Coronary artery (tissue), 2 donors: ENCODE data around the gene WASF1.

Experiments used
- DNase-seq: peaks from one replicate; pipeline ENCODE4 v3.0.0-alpha.2; 2017; ENCODE audit warnings: low spot score
- H3K27ac ChIP-seq, 2 donors: fragments of 200-600 bp; sonication (generic); one replicate each; pipeline ENCODE4 v1.5.1; 2016 to 2019
- H3K4me3 ChIP-seq: fragments of 200-600 bp; sonication (generic); 2 replicates; pipeline ENCODE4 v1.5.1; 2016; ENCODE audit warnings: mild to moderate bottlenecking, moderate library complexity
- TF ChIP-seq, protein P1 (sequence below): fragments of 200-600 bp; sonication (generic); IDR thresholded peaks from one replicate; pipeline ENCODE4 v1.5.1; 2019; ENCODE audit warnings: antibody characterized with exemption

Gene WASF1

DNA sequence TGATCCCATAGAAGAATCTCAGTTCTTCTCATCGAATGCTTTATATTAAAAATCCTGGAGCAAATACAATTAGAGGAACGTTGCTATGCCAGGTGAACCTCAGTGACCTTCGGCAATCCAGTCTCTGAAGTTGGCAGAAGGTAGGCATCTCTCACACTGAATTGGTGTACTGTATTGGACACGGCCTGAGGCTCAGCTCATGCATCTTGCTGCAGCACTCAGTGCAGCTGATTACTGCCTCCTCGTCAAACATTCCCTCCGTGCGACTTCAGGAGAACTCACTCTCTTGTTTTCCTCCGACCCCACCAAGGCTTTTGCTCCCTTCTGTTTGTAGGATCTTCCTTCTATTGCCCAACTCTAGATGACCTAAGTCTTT lies 110.9 kb downstream of the WASF1 start:
- no peak overlapping the region for H3K4me3 ChIP-seq
- no peak for DNase-seq
- no peak overlapping the region for H3K27ac ChIP-seq
- TF ChIP-seq, protein P1, sequence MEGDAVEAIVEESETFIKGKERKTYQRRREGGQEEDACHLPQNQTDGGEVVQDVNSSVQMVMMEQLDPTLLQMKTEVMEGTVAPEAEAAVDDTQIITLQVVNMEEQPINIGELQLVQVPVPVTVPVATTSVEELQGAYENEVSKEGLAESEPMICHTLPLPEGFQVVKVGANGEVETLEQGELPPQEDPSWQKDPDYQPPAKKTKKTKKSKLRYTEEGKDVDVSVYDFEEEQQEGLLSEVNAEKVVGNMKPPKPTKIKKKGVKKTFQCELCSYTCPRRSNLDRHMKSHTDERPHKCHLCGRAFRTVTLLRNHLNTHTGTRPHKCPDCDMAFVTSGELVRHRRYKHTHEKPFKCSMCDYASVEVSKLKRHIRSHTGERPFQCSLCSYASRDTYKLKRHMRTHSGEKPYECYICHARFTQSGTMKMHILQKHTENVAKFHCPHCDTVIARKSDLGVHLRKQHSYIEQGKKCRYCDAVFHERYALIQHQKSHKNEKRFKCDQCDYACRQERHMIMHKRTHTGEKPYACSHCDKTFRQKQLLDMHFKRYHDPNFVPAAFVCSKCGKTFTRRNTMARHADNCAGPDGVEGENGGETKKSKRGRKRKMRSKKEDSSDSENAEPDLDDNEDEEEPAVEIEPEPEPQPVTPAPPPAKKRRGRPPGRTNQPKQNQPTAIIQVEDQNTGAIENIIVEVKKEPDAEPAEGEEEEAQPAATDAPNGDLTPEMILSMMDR, result no peak

DNA sequence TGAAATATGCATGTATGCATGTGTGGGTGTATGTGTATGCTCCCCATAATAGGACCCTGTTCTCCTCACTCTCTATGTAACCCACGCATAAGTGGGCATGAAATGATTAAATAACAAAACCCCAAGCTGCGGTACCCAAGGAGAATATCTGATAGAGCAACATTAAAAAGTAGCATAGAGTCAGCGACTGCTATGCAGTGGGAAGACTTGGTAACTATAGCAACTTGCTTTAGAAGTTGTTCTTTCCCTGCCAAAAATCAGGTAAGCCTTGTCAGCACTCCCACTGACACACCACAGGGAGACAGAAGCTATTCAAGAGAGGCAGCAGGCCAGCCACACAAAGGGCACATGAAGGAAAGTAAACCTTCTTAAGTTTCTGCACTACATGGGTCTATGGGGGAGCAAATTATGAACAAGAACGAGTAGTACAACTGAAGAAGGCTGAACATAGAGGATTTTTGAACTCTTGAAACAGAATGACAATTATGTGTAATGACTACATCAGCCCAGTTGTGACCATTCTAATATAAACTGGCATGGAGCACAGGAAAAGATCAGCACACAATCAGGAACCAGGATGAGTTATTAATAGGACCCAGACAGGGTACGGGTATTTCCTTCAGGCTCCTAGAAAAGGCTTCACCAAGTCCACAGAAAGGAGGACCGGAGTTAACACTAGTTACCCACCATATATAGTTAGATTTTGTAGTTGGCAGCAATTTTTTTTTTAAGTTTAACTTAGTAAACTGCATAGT lies 111.5 kb downstream of the WASF1 start:
- TF ChIP-seq, protein P1, result no peak
- Histone ChIP-seq H3K4me3 (no peak overlapping the region), H3K27ac (no peak overlapping the region)
- no peak for DNase-seq

DNA sequence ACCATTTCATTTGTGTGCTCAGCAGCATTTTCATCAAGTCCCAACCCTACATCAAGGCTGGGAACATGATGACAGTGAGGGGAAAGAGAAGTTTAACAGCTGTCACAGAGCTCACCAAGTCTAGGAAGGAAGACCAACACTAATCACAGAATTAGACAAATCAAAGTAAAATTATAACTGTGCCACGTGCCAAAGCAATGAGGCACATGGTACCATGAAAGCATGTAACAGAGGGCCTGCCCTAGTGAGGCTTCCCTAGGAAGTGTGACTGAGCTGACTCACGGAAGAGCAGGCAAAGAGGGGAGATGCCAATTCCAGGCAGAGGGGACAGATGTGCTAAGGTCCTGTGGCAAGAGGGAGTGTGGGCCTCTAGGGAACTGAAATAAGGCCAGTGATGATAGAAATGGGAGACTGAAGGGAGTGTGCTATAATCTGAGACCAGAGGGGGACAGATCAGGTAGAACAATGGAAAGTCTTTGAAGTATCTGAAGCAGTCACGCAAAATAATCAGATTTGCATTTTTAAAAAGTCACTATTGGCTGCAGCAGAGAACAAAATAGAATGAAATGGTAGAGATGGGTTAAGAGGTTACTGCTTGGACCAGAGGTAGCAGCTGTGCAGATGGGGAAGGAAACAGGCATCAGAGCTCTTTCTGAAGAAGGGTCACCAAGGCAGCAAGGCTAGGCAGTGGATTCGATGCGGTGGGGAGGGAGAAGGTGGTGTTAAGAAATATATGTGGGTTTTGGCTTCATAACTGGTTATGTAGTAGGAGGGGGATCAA lies 114.5 kb downstream of the WASF1 start:
- TF ChIP-seq, protein P1, result no peak
- Histone ChIP-seq H3K27ac (no peak overlapping the region), H3K4me3 (no peak overlapping the region)
- DNase-seq, result no peak

DNA sequence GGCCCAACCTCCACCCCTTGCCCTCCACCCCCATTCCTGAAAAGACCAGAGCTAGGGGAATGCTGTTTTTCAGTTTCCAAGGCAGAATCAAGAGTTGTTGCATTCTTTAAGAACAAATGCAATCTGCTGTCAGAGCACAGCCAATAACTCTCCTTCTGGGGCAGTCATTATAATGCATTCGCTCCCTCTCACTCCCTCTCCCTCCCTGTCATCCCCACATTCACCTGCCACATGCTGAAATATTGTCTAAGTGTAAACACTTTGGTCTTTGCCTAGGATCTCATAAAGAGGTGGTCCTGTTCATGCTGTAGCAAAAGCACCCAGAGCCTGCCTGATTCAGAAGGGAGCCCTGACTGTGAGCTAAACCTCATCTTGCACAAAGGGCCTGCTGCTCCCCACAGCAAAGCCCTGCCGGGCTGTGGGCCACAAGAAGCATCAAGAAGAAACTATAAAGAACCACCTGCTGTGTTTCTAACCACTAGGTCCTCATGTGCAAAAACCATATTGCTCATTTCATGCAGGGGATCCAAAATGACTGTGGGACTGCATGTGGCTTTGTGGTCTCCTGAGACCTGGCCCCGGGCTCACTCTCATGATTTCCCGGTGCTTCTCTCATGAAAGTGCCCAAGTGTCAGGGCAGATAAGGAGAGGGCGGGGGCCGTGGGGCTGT lies 115.7 kb downstream of the WASF1 start:
- no peak overlapping the region for H3K4me3 ChIP-seq
- no peak overlapping the region for H3K27ac ChIP-seq
- TF ChIP-seq, protein P1, result no peak
- no peak for DNase-seq

DNA sequence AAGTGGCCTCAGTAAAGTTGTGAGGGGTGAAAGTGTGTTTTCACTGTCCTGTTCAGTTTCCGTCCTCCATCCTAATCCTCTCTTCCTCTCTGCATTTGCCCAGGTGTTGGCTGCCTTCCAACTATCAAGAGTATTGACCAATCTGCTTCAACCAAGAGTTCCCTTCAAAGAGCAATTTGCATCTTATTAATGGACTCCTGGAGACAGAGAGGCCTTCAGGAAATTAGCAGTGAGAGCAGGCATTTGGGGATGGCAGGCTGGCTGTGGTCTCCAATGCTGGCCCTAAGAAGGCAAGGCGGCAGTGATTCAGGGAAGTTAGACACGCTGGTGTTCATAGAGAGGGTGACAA lies 124.1 kb downstream of the WASF1 start:
- TF ChIP-seq, protein P1, result no peak
- no peak overlapping the region for H3K4me3 ChIP-seq
- DNase-seq, result peak; percentile 28
- no peak overlapping the region for H3K27ac ChIP-seq

DNA sequence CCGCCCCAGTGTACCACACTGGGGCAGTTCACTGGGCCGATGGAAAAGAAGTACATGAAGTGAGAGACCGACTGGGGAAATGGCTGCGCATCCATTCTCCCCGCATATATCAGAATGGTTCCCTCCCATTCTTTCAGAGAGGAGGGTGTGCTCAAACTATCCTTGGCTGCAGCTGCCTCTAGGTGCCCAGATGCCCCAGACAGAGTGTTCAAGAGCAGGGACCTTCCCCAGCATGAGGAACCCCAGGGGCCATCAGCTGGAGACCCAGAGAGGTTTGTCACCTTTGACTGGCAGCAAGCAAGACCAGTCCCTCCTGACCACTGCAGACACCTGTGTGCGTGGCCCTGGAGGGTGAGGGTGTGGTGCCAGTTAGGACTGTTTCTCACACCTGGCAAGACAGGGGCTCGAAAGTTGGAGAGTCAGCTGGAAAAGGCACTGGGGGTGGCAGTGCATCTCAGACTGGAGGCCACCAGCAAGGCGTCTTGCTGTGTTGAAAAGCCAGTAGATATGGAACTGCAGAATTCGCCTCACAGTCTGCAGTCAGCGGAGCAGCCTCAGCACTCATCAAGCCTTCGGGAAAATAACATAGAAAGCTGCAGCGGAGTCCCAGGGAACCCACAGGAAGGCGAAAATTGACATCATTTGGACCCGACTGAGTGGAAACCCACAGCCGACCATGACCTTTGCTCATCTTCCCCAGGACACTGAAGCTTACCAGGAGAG lies 124.6 kb downstream of the WASF1 start:
- TF ChIP-seq, protein P1, result no peak
- Histone ChIP-seq H3K4me3 (no peak overlapping the region), H3K27ac (no peak overlapping the region)
- DNase-seq, result peak; percentile 64
